K562 (cell line): ENCODE data around the gene SORT1. TPM values are rescaled to one million over a fixed set of nuclear protein-coding genes. Genes with fewer than 3 reads are reported as not detected.

Experiments
- ATAC-seq: fragments of 200-7000 bp; cut with Tn5 transposase; 3 replicates; pipeline ENCODE4 v1.9.1; 2020; ENCODE audit warnings: moderate library complexity
- BruUV-seq: library from RNA; stranded (reverse); fragments of 400-500 nt; replicated peaks from 2 replicates; lab custom pipeline; 2021; lab: Mats Ljungman, UMichigan
- CTCF ChIA-PET: fragments of 300-600 bp; formaldehyde crosslinking; extraction: SDS; loops from one replicate; lab custom pipeline; 2021; ENCODE audit warnings: low intra/inter-chr PET ratio; lab: Yijun Ruan, JAX
- POLR2A ChIA-PET: fragments of 300-600, 350-650 bp; sonication (Branson Sonifier 250); formaldehyde crosslinking; extraction: SDS; loops from one replicate; lab custom pipeline; 2021; ENCODE audit warnings: antibody characterized with exemption, inconsistent platforms; lab: Yijun Ruan, JAX
- DNase-seq, 4 experiments: peaks; one replicate each; pipeline versions ENCODE4 v3.0.0 to v3.0.0-alpha.2; 2011 to 2018; ENCODE audit warnings: low spot score in 3 of 4, mixed read lengths in 3 of 4; ENCODE audit errors: extremely low read depth in 1 of 4
- FAIRE-seq: peaks from 2 replicates; lab custom pipeline; 2011; peaks lifted over from hg19 to GRCh38; lab: Jason Lieb, UNC
- H2AFZ ChIP-seq: 2 replicates; pipeline ENCODE4 v1.6.0; 2011; ENCODE audit warnings: low read depth, low read length, control low read depth, inconsistent platforms
- H3K27ac ChIP-seq: fragments of 200-600 bp; 3 replicates; pipeline ENCODE4 v1.8.0; 2011; ENCODE audit warnings: low read depth, mild to moderate bottlenecking, control low read depth, inconsistent platforms, low read length, moderate library complexity, mixed read lengths; ENCODE audit errors: extremely low read depth
- H3K27me3 ChIP-seq, 2 experiments: fragments of 300-600 bp in 1 of 2; 2 replicates in 1 of 2; 3 replicates in 1 of 2; pipeline versions ENCODE4 v1.6.0 to v1.8.0; 2011; ENCODE audit warnings: inconsistent platforms in 2 of 2, low read length in 2 of 2, mild to moderate bottlenecking in 1 of 2, mixed read lengths in 1 of 2, moderate library complexity in 1 of 2; ENCODE audit not compliant: control insufficient read depth in 2 of 2, insufficient read depth in 2 of 2
- H3K36me3 ChIP-seq: fragments of 300-600 bp; 3 replicates; pipeline ENCODE4 v1.8.0; 2011; ENCODE audit warnings: mild to moderate bottlenecking, low read length, inconsistent platforms; ENCODE audit not compliant: control insufficient read depth, insufficient read depth
- H3K4me1 ChIP-seq, 2 experiments: fragments of 200-600 bp in 1 of 2; replicated peaks in 1 of 2; 2 replicates in 1 of 2; 3 replicates in 1 of 2; pipeline versions ENCODE4 v1.5.1 to v1.8.0; 2011; ENCODE audit warnings: inconsistent platforms in 2 of 2, low read length in 2 of 2, mild to moderate bottlenecking in 1 of 2, mixed read lengths in 1 of 2, moderate library complexity in 1 of 2; ENCODE audit not compliant: control insufficient read depth in 2 of 2, insufficient read depth in 2 of 2
- H3K4me2 ChIP-seq: 2 replicates; pipeline ENCODE4 v1.6.1; 2011; ENCODE audit warnings: low read length, control low read depth, inconsistent platforms, mixed read lengths; ENCODE audit not compliant: insufficient read depth
- H3K4me3 ChIP-seq: fragments of 200-600 bp; sonication (generic), shearing (Covaris generic); 2 replicates; pipeline ENCODE4 v1.5.1; 2016; ENCODE audit warnings: control low read depth, inconsistent platforms
- H3K79me2 ChIP-seq: fragments of 200-600 bp; 3 replicates; pipeline ENCODE4 v1.8.0; 2011; ENCODE audit warnings: low read length, inconsistent platforms; ENCODE audit not compliant: control insufficient read depth, insufficient read depth
- H3K9ac ChIP-seq, 2 experiments: 2 replicates each; pipeline versions ENCODE4 v1.6.0 to v1.6.1; 2011; ENCODE audit warnings: low read depth in 2 of 2, low read length in 2 of 2, control low read depth in 1 of 2, inconsistent platforms in 1 of 2, mild to moderate bottlenecking in 1 of 2, mixed read lengths in 1 of 2; ENCODE audit not compliant: insufficient read depth in 1 of 2
- H3K9me1 ChIP-seq: one replicate; pipeline ENCODE4 v1.6.0; 2011; ENCODE audit warnings: inconsistent platforms, mild to moderate bottlenecking, low read length, moderate library complexity; ENCODE audit not compliant: control insufficient read depth, insufficient read depth
- H3K9me3 ChIP-seq: replicated peaks from 2 replicates; pipeline ENCODE4 v1.5.1; 2011; ENCODE audit warnings: low read depth, low read length, inconsistent platforms; ENCODE audit not compliant: control insufficient read depth, insufficient read depth
- H4K20me1 ChIP-seq: replicated peaks from 2 replicates; pipeline ENCODE4 v1.6.1; 2011; ENCODE audit warnings: low read length, inconsistent platforms, mixed read lengths; ENCODE audit not compliant: control insufficient read depth, insufficient read depth
- NBN ChIP-seq: fragments of 450-650 bp; IDR thresholded peaks from 2 replicates; pipeline ENCODE4 v1.6.1; 2016; ENCODE audit warnings: low read depth, mild to moderate bottlenecking
- NRF1 ChIP-seq, 2 experiments: fragments of 450-650 bp; IDR thresholded peaks in 1 of 2; conservative IDR thresholded peaks in 1 of 2; 2 replicates each; pipeline ENCODE4 v1.6.1; 2014; ENCODE audit warnings: mild to moderate bottlenecking in 2 of 2
- RERE ChIP-seq: sonication (generic); formaldehyde crosslinking; IDR thresholded peaks from 2 replicates; pipeline ENCODE4 v1.8.0; 2023; ENCODE audit warnings: missing genetic modification reagents, mild to moderate bottlenecking, borderline replicate concordance
- RUNX1 ChIP-seq: sonication (generic); IDR thresholded peaks from 2 replicates; pipeline ENCODE4 v1.6.1; 2016; ENCODE audit warnings: antibody characterized with exemption, low read depth
- SMARCC2 ChIP-seq: fragments of 450-650 bp; IDR thresholded peaks from 2 replicates; pipeline ENCODE4 v1.6.1; 2017; ENCODE audit warnings: antibody characterized with exemption, moderate library complexity, mild to moderate bottlenecking, low read depth
- ZNF408 ChIP-seq: fragments of 250-450 bp; sonication (Bioruptor Pico); IDR thresholded peaks from 2 replicates; pipeline ENCODE4 v1.4.0; 2020; ENCODE audit warnings: low read depth, mild to moderate bottlenecking, moderate library complexity
- WGBS: fragments of 100-300 bp; shearing (Covaris generic); methylation state at CpG from one replicate; pipeline ENCODE4 v1.1.6; 2016; ENCODE audit warnings: low coverage, mixed read lengths; ENCODE audit not compliant: insufficient coverage; ENCODE audit errors: missing lambda C conversion rate; 5-methylcytosine and 5-hydroxymethylcytosine counted together
- in situ Hi-C: fragments of 300-500 bp; cut with MboI; formaldehyde crosslinking; loops from 4 replicates; pipeline ENCODE4 v1.15.0; 2018; ENCODE audit warnings: inconsistent platforms, mixed read lengths
- intact Hi-C: fragments of 100-400 bp; cut with micrococcal nuclease; formaldehyde crosslinking; loops from 2 replicates; pipeline ENCODE4 v1.14.2; 2022
- polyA plus RNA-seq, 8 experiments: library from polyadenylated mRNA; depleted of rRNA in 4 of 8; stranded (reverse) in 5 of 8; unstranded in 3 of 8; fragments of >200 nt; fragmentation: Nextera tagmentation in 2 of 8; fragmentation: Illumina TruSeq in 1 of 8; extraction: Ambion mirVana in 2 of 8; extraction: Trizol in 1 of 8; gene quantifications; 2 replicates each; pipeline versions ENCODE4 v1.2.1 to v1.2.3, GENCODE V29; 2011 to 2014; ENCODE audit warnings: inconsistent platforms in 1 of 8, missing spikeins in 1 of 8
- total RNA-seq, 7 experiments: library from RNA; depleted of rRNA in 6 of 7; stranded (reverse); fragments of >200 nt in 6 of 7; fragmentation: Illumina TruSeq in 2 of 7; extraction: Trizol in 2 of 7; gene quantifications; 2 replicates each; pipeline versions ENCODE4 v1.2.1 to v1.2.3, GENCODE V29; 2011 to 2021; ENCODE audit warnings: low replicate concordance in 1 of 7

The SORT1 gene
- total and polyA plus RNA-seq, 9 of the 15 experiments (the other 6 are each of a cell fraction or from before 2014, with no cell fraction given): 27.4 to 112 (median 65.0) TPM

DNA sequence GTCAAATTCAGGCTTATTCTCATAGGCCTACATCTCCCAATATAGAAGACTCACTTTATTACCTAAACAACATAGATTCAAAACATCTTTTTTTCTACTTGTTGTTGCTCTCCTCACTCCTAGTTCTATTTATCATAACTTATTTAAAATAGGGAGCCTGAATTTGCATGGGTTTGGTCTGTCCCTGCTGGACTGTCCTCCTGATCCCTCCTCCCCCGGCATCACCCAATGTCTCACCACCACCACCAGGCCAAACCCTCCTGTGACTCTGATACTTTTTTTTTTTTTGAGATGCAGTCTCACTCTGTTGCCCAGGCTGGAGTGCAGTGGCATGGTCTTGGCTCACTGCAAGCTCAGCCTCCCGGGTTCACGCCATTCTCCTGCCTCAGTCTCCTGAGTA is 59.1 kb downstream of the SORT1 start:
- no peaks in the 10 kb centered on the region for H3K27me3 ChIP-seq
- H3K79me2 ChIP-seq: no peaks in the 10 kb centered on the region
- no peak overlapping the region for H3K27ac ChIP-seq
- intact Hi-C loops: loop anchor here (2.0 kb wide), 1 partner anchor 14 kb away; no protein-coding TSS in a partner anchor
- TF ChIP-seq ZNF408 (CRISPR knock-in tag): no peak
- no peak for TF ChIP-seq SMARCC2
- no peak for TF ChIP-seq RERE (CRISPR knock-in tag)
- no peak for TF ChIP-seq RUNX1
- no peak for TF ChIP-seq NRF1 (conservative IDR thresholded peaks at IDR 0.05 in 1 of 2, IDR thresholded peaks at IDR 0.05 in 1 of 2)
- TF ChIP-seq NBN: no peak
- TF ChIP-seq, all 486 proteins: peak for 0
- Histone ChIP-seq H3K9ac (no peak overlapping the region), H3K9me3 (no peaks in the 10 kb centered on the region), H3K9me1 (no peaks in the 10 kb centered on the region), H3K4me3 (no peak overlapping the region), H3K4me2 (no peak overlapping the region), H3K36me3 (peaks cover 94% of the 10 kb centered on the region), H2AFZ (no peak overlapping the region), H3K4me1 (no peaks in the 10 kb centered on the region), H4K20me1 (no peaks in the 10 kb centered on the region)
- 97% methylated on average over 3 of the region's 3 CpGs for WGBS
- CTCF ChIA-PET: no interaction called here
- in situ Hi-C loops: no loop called here
- FAIRE-seq (no peak), ATAC-seq (no peak), DNase-seq (no peak)
- POLR2A ChIA-PET: no interaction called here
- BruUV-seq: no TSS peak
